Caco-2 (cell line): ENCODE results near the gene FYB2. TPM values are rescaled to one million over a fixed set of nuclear protein-coding genes. Genes with fewer than 3 reads are reported as not detected.
A peak's percentile ranks its signal among the peaks of the same experiment; 100 is the strongest.

Experiments used
- BruUV-seq: library from RNA; stranded (reverse); fragments of 400-500 nt; replicated peaks from 2 replicates; lab custom pipeline; 2021; lab: Mats Ljungman, UMichigan
- CTCF ChIA-PET: fragments of 300-600 bp; sonication (Branson Sonifier 250); formaldehyde crosslinking; loops from one replicate; lab custom pipeline; 2022; ENCODE audit warnings: antibody characterized with exemption; lab: Charles Lee
- POLR2A ChIA-PET: fragments of 300-600 bp; sonication (Branson Sonifier 250); formaldehyde crosslinking; loops from one replicate; lab custom pipeline; 2022; ENCODE audit warnings: antibody characterized with exemption; lab: Charles Lee
- DNase-seq, 2 experiments: peaks; one replicate each; pipeline versions ENCODE4 v3.0.0 to v3.0.0-alpha.2; 2020 to 2022
- H3K27me3 ChIP-seq: replicated peaks from 2 replicates; pipeline ENCODE4 v1.6.0; 2011; ENCODE audit warnings: low read length; ENCODE audit not compliant: control insufficient read depth, insufficient read depth
- H3K36me3 ChIP-seq: 2 replicates; pipeline ENCODE4 v1.5.1; 2011; ENCODE audit warnings: low read length; ENCODE audit not compliant: control insufficient read depth, insufficient read depth
- H3K4me1 ChIP-seq: fragments of 250-450 bp; sonication (Bioruptor Pico); 2 replicates; pipeline ENCODE4 v1.5.1; 2020; ENCODE audit warnings: mild to moderate bottlenecking
- H3K4me3 ChIP-seq: 2 replicates; pipeline ENCODE4 v1.5.1; 2011; ENCODE audit warnings: low read depth, mild to moderate bottlenecking, control low read depth, low read length
- H3K9me3 ChIP-seq: fragments of 250-450 bp; sonication (Bioruptor Pico); 2 replicates; pipeline ENCODE4 v1.5.1; 2020; ENCODE audit warnings: mild to moderate bottlenecking, moderate library complexity
- H3K27ac Mint-ChIP-seq: one replicate; pipeline ENCODE4 v1.8.0; 2022; ENCODE audit warnings: mixed read lengths; ENCODE audit not compliant: unreplicated experiment
- H3K27me3 Mint-ChIP-seq: one replicate; pipeline ENCODE4 v1.8.0; 2022; ENCODE audit warnings: mixed read lengths; ENCODE audit not compliant: insufficient read depth, unreplicated experiment
- H3K36me3 Mint-ChIP-seq: one replicate; pipeline ENCODE4 v1.8.0; 2022; ENCODE audit warnings: mild to moderate bottlenecking, mixed read lengths; ENCODE audit not compliant: insufficient read depth, unreplicated experiment
- H3K4me1 Mint-ChIP-seq: one replicate; pipeline ENCODE4 v1.8.0; 2022; ENCODE audit warnings: low read depth, mixed read lengths; ENCODE audit not compliant: unreplicated experiment
- H3K4me3 Mint-ChIP-seq: one replicate; pipeline ENCODE4 v1.8.0; 2022; ENCODE audit warnings: mild to moderate bottlenecking, moderate library complexity, mixed read lengths; ENCODE audit not compliant: unreplicated experiment
- H3K9me3 Mint-ChIP-seq: one replicate; pipeline ENCODE4 v1.8.0; 2022; ENCODE audit warnings: mixed read lengths; ENCODE audit not compliant: unreplicated experiment
- CTCF ChIP-seq, 2 experiments: fragments of 200-600 bp in 1 of 2; IDR thresholded peaks; 1 replicate in 1 of 2; 2 replicates in 1 of 2; pipeline versions ENCODE4 v1.5.1 to v1.8.0; 2011 to 2022; ENCODE audit warnings: antibody characterized with exemption in 1 of 2, control low read depth in 1 of 2, inconsistent platforms in 1 of 2, low read depth in 1 of 2, low read length in 1 of 2, mild to moderate bottlenecking in 1 of 2, moderate library complexity in 1 of 2; ENCODE audit not compliant: insufficient read depth in 1 of 2, severe bottlenecking in 1 of 2, unreplicated experiment in 1 of 2
- intact Hi-C: fragments of 100-400 bp; cut with micrococcal nuclease; formaldehyde crosslinking; loops from one replicate; pipeline ENCODE4 v1.10.0; 2022; ENCODE audit not compliant: unreplicated experiment
- total RNA-seq: library from RNA; stranded (reverse); gene quantifications from 2 replicates; pipeline ENCODE4 v1.2.3, GENCODE V29; 2022

Gene FYB2
- total RNA-seq, 1 experiment from 2014 or later = 2.7 TPM

- Histone ChIP-seq H3K4me1 (peaks cover 9% of the 10 kb centered on the region; the same call in 1 of the 2 replicates), H3K4me3 (no peak overlapping the region), H3K36me3 (no peaks in the 10 kb centered on the region), H3K9me3 (no peaks in the 10 kb centered on the region), H3K27me3 (no peaks in the 10 kb centered on the region)
- Mint-ChIP-seq H3K4me1 (no peaks in the 10 kb centered on the region), H3K27ac (no peak overlapping the region), H3K9me3 (no peaks in the 10 kb centered on the region), H3K27me3 (no peaks in the 10 kb centered on the region), H3K36me3 (no peaks in the 10 kb centered on the region), H3K4me3 (no peak overlapping the region)
- CTCF ChIA-PET = interaction anchor here (0.7 kb wide), 1 partner anchor 45 kb away, joined by 4 read pairs; no protein-coding TSS in a partner anchor
- no peak for DNase-seq
- no peak for TF ChIP-seq CTCF (IDR thresholded peaks at IDR 0.05; ENCODE audit: insufficient read depth in 1 of 2, low read depth in 1 of 2, low read length in 1 of 2, severe bottlenecking in 1 of 2, unreplicated experiment in 1 of 2)
- intact Hi-C loops = loop anchor here (2.0 to 10.0 kb wide), 2 partner anchors 65 to 125 kb away; partner anchors contain the start of gene PRKAA2
- POLR2A ChIA-PET = no interaction called here
- BruUV-seq = no TSS peak
These were observed 109.2 kb downstream of the FYB2 start for GRCh38 chr1:56709995-56710394.

DNA sequence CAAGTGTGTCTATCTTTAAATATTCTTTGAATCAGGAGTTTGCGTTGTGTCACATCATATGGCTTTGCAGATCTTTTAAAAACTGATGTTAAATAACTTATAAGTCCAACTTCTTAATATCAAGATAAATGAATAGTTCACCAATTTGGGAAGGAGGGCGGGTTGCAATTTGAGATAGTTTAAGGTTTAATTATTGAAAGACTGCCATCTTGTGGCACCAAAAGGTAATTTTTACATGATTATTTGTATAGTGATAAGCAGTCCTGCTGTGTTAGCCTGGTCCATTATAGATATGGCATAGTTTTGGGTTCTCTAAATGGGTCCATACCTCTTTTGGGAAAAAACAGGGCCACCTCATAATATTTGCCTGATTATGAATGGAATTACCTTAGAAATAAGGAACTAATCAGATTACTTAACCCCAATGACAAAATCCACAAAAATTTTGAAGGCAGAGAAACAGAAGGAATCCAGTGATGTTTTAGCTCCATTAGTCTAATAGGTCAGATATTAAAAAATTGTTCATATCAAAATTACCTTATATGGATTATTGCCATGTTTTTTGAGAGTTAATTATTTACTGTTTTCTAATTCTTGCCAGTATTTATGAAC, 109.8 kb downstream of the FYB2 start:
- no TSS peak for BruUV-seq
- peak in 1 of 2 experiments; percentile 48 for TF ChIP-seq CTCF (IDR thresholded peaks at IDR 0.05; ENCODE audit: insufficient read depth in 1 of 2, low read depth in 1 of 2, low read length in 1 of 2, severe bottlenecking in 1 of 2, unreplicated experiment in 1 of 2)
- CTCF ChIA-PET = interaction anchor here (0.7 kb wide), 1 partner anchor 46 kb away, joined by 4 read pairs; no protein-coding TSS in a partner anchor
- H3K4me1 Mint-ChIP-seq = no peaks in the 10 kb centered on the region
- intact Hi-C loops = loop anchor here (2.0 to 10.0 kb wide), 2 partner anchors 65 to 125 kb away; partner anchors contain the start of gene PRKAA2
- Histone ChIP-seq H3K9me3 (no peaks in the 10 kb centered on the region), H3K4me3 (no peak overlapping the region), H3K4me1 (peaks cover 9% of the 10 kb centered on the region; the same call in 1 of the 2 replicates), H3K27me3 (no peaks in the 10 kb centered on the region), H3K36me3 (no peaks in the 10 kb centered on the region)
- peak in 1 of 2 experiments; percentile 41 for DNase-seq
- no peak overlapping the region for H3K4me3 Mint-ChIP-seq
- H3K27ac Mint-ChIP-seq = no peak overlapping the region
- POLR2A ChIA-PET = no interaction called here
- H3K9me3 Mint-ChIP-seq = no peaks in the 10 kb centered on the region
- no peaks in the 10 kb centered on the region for H3K36me3 Mint-ChIP-seq
- H3K27me3 Mint-ChIP-seq = no peaks in the 10 kb centered on the region

GRCh38 chr1:56707379-56707778, 111.8 kb downstream of the FYB2 start:
- H3K4me3 ChIP-seq = no peak overlapping the region
- no peak for DNase-seq
- Mint-ChIP-seq H3K4me3 (no peak overlapping the region), H3K27me3 (no peaks in the 10 kb centered on the region), H3K27ac (no peak overlapping the region), H3K4me1 (no peaks in the 10 kb centered on the region), H3K9me3 (no peaks in the 10 kb centered on the region), H3K36me3 (no peaks in the 10 kb centered on the region)
- no peaks in the 10 kb centered on the region for H3K27me3 ChIP-seq
- no peaks in the 10 kb centered on the region for H3K9me3 ChIP-seq
- peaks cover 9% of the 10 kb centered on the region; the same call in 1 of the 2 replicates for H3K4me1 ChIP-seq
- H3K36me3 ChIP-seq = no peaks in the 10 kb centered on the region
- ChIA-PET CTCF (no interaction called here), POLR2A (no interaction called here)
- BruUV-seq = no TSS peak
- no peak for TF ChIP-seq CTCF (IDR thresholded peaks at IDR 0.05; ENCODE audit: insufficient read depth in 1 of 2, low read depth in 1 of 2, low read length in 1 of 2, severe bottlenecking in 1 of 2, unreplicated experiment in 1 of 2)
- intact Hi-C loops = loop anchor here (10.0 kb wide), 1 partner anchor 63 kb away; the partner anchor contains the start of gene PRKAA2
